Measurements from ENCODE around the gene PSORS1C1. TPM values are rescaled to one million over a fixed set of nuclear protein-coding genes. Genes with fewer than 3 reads are reported as not detected.

The PSORS1C1 gene
- total and polyA plus RNA-seq, 2 experiments from 2014 or later = 1.4 to 4.6 TPM

- DNase-seq (ENCODE audit: low spot score) = no peak
- H3K36me3 ChIP-seq (replicated peaks; ENCODE audit: insufficient read depth, low read depth) = no peaks in the 10 kb centered on the region
- H3K4me1 ChIP-seq (ENCODE audit: insufficient read depth) = peaks cover 3% of the 10 kb centered on the region
- no peaks in the 10 kb centered on the region for H3K27me3 ChIP-seq
- H2AFZ ChIP-seq = no peak overlapping the region
- no peaks in the 10 kb centered on the region for H3K9me3 ChIP-seq (ENCODE audit: low read depth)
- no peaks in the 10 kb centered on the region for H3K79me2 ChIP-seq
- WGBS (ENCODE audit: low lambda C conversion rate, missing lambda C conversion rate) = 77% methylated on average over 6 of the region's 6 CpGs
- H3K9me2 ChIP-seq (replicated peaks; ENCODE audit: insufficient read depth) = no peaks in the 10 kb centered on the region
- H4K20me1 ChIP-seq (ENCODE audit: insufficient read depth, poor library complexity, severe bottlenecking) = no peaks in the 10 kb centered on the region
- no peak overlapping the region for H3K4me2 ChIP-seq
- TF ChIP-seq CTCF (IDR thresholded peaks at IDR 0.05; ENCODE audit: poor library complexity) (no peak), EZH2phosphoT487 (IDR thresholded peaks at IDR 0.05; ENCODE audit: low read depth, severe bottlenecking, unreplicated experiment) (no peak), EZH2 (IDR thresholded peaks at IDR 0.05; ENCODE audit: borderline replicate concordance) (no peak)
- no peak overlapping the region for H3K27ac ChIP-seq
- H3K4me3 ChIP-seq = no peak overlapping the region
Observed at GRCh38 chr6:31081872-31082271, 32.7 kb upstream of the PSORS1C1 start.

GRCh38 chr6:31083742-31084354, 30.8 kb upstream of the PSORS1C1 start:
- no peak overlapping the region for H3K4me2 ChIP-seq

GRCh38 chr6:31086788-31087440, 27.7 kb upstream of the PSORS1C1 start:
- no peaks in the 10 kb centered on the region for H3K79me2 ChIP-seq
- H3K4me2 ChIP-seq = peak overlapping the region; percentile 9
- no peaks in the 10 kb centered on the region for H3K27me3 ChIP-seq
- H3K9me3 ChIP-seq (ENCODE audit: low read depth) = no peaks in the 10 kb centered on the region
- TF ChIP-seq EZH2 (IDR thresholded peaks at IDR 0.05; ENCODE audit: borderline replicate concordance) (no peak), EZH2phosphoT487 (IDR thresholded peaks at IDR 0.05; ENCODE audit: low read depth, severe bottlenecking, unreplicated experiment) (no peak), CTCF (IDR thresholded peaks at IDR 0.05; ENCODE audit: poor library complexity) (no peak)
- no peak overlapping the region for H3K4me3 ChIP-seq
- no peaks in the 10 kb centered on the region for H4K20me1 ChIP-seq (ENCODE audit: insufficient read depth, poor library complexity, severe bottlenecking)
- no peak for DNase-seq (ENCODE audit: low spot score)
- peak overlapping the region; percentile 6 for H3K27ac ChIP-seq
- H2AFZ ChIP-seq = no peak overlapping the region
- 45% methylated on average over 7 of the region's 7 CpGs for WGBS (ENCODE audit: low lambda C conversion rate, missing lambda C conversion rate)
- peaks cover 8% of the 10 kb centered on the region for H3K4me1 ChIP-seq (ENCODE audit: insufficient read depth)
- H3K9me2 ChIP-seq (replicated peaks; ENCODE audit: insufficient read depth) = no peaks in the 10 kb centered on the region
- no peaks in the 10 kb centered on the region for H3K36me3 ChIP-seq (replicated peaks; ENCODE audit: insufficient read depth, low read depth)

More at GRCh38 chr6:31083742-31084354, 30.8 kb upstream of the PSORS1C1 start:
- no peaks in the 10 kb centered on the region for H3K9me2 ChIP-seq (replicated peaks; ENCODE audit: insufficient read depth)
- 40% methylated on average over 8 of the region's 8 CpGs for WGBS (ENCODE audit: low lambda C conversion rate, missing lambda C conversion rate)
- no peaks in the 10 kb centered on the region for H3K36me3 ChIP-seq (replicated peaks; ENCODE audit: insufficient read depth, low read depth)
- no peaks in the 10 kb centered on the region for H4K20me1 ChIP-seq (ENCODE audit: insufficient read depth, poor library complexity, severe bottlenecking)
- no peaks in the 10 kb centered on the region for H3K27me3 ChIP-seq
- no peak overlapping the region for H2AFZ ChIP-seq
- H3K79me2 ChIP-seq = no peaks in the 10 kb centered on the region
- peaks cover 8% of the 10 kb centered on the region for H3K4me1 ChIP-seq (ENCODE audit: insufficient read depth)
- peak overlapping the region; percentile 21 for H3K27ac ChIP-seq
- H3K4me3 ChIP-seq = no peak overlapping the region
- DNase-seq (ENCODE audit: low spot score) = peak; percentile 62
- H3K9me3 ChIP-seq (ENCODE audit: low read depth) = no peaks in the 10 kb centered on the region
- TF ChIP-seq EZH2 (IDR thresholded peaks at IDR 0.05; ENCODE audit: borderline replicate concordance) (no peak), CTCF (IDR thresholded peaks at IDR 0.05; ENCODE audit: poor library complexity) (peak; percentile 46)
